Stimulated activated CD8-positive, alpha-beta memory T cell treated with anti-CD3 and anti-CD28 coated beads, Interleukin-4, amount 100 ng/mL, for 24 hours (primary cell): ENCODE results near the gene FOXJ1.

Experiments used
- DNase-seq: peaks from one replicate; pipeline ENCODE4 v3.0.0-alpha.2; 2020; ENCODE audit warnings: low read depth

The FOXJ1 gene

DNA sequence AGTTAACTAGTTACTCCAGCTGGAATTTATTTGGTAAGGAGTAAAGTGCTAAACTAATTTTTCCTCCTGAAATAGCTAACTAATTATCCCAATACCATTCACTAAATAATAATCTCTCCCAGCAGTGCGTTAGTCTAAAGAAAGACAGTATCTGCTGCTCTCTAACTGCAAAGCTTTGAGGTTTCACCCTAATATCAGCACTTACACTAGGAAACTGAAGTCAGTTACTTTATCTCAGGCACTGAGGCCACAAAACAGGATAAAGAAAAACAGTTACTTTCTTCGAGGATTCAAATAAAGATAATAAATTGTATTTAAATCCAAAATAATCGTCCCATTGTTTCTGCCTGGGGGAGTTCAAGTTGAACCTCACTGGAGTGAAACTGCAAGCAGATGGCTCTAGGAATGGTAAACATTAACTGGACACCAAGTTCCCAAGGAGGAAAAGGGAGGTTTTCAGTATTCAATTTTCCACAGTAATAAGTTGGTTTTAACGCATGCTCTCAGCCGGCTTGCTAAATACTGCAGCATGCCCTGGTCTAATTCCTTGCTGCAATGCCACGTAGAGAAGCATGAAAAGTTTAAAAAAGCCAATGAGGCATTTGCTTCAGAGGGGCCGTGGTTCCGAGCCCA, 20.0 kb upstream of the FOXJ1 start:
- no peak for DNase-seq

DNA sequence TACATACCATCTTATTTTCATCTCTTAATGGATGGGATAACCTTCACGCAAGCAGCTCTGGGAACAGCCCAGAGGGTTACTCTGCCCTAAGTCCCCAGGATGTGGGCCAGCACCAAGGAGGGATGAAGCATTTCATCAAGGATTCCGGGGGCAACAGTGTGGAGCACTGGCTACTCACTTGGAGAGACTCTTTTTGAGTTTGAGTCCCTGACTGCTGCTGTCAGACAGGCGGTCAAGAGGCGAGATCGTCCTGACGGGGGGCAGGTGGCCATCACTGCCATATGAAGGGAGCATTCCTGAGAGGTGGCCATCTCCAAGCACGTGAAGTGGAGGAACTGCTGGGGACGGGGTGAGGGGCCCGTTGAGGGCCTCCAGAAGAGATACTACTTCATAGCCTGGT, 18.1 kb upstream of the FOXJ1 start:
- DNase-seq, result no peak

DNA sequence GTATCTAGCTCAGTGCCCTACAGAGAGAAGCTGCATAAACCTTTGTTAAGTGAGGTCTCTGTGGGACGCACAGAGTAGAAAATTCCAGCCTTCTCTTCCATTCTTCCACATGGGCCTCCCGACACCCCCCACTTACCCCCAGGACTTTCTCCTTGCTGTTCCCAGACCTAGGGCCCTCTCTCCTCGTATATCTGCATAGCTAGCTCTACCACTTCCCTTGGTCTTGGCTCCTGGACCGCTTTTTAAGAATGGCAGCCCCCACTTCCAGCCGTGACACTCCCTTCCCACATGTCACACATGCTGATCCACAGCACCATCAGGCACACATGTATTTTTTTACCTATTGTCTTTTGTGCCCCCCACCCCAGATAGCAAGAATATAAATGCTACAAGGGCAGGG, 16.7 kb upstream of the FOXJ1 start:
- DNase-seq, result no peak

DNA sequence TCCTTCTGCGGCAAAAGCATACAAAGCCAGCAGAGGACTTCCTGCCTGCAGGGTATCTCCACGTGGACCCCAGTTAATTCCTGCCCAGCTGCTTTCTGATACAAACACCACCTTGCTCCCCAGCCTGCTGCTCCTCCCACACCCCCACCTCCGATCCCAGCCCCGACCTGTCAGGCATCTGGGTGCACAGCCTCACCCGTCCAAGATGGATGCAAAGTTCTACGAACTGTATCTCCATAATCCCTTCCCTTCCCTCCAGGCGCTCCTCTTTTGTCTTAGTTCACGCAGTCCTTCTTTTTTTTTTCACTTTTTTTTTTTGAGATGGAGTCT, 15.6 kb upstream of the FOXJ1 start:
- no peak for DNase-seq

DNA sequence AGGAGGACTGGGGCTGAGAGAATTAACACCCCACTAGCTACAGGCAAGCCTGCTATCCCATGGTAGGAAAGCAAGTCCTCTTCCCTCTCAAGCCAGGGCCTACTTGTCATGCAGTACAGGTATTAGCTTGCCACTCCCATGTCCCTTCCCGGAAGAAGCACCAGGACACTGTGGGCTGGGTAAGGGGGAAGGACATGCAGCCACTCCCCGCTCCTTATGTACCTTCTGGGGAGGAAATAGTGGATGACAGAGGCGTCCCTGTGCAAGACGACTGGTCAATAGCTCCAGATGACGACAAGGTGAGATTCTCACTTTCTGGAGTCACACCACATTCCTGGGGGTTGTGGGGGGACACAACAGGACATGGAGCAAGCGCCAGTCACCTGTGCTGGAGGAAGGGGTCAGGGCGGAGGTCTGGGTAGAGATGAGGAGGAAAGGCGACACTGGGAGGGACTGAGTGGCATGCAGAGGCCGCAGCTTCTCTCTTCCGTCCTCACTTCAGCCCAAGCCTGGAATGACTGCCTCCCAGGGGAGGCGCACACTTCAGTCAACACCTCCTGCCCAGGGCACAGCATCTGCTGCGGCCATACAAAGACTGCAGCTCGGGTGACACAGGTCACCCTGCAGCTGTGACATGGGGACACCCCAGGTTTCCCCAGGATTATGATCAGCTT, 15.1 kb upstream of the FOXJ1 start:
- no peak for DNase-seq

DNA sequence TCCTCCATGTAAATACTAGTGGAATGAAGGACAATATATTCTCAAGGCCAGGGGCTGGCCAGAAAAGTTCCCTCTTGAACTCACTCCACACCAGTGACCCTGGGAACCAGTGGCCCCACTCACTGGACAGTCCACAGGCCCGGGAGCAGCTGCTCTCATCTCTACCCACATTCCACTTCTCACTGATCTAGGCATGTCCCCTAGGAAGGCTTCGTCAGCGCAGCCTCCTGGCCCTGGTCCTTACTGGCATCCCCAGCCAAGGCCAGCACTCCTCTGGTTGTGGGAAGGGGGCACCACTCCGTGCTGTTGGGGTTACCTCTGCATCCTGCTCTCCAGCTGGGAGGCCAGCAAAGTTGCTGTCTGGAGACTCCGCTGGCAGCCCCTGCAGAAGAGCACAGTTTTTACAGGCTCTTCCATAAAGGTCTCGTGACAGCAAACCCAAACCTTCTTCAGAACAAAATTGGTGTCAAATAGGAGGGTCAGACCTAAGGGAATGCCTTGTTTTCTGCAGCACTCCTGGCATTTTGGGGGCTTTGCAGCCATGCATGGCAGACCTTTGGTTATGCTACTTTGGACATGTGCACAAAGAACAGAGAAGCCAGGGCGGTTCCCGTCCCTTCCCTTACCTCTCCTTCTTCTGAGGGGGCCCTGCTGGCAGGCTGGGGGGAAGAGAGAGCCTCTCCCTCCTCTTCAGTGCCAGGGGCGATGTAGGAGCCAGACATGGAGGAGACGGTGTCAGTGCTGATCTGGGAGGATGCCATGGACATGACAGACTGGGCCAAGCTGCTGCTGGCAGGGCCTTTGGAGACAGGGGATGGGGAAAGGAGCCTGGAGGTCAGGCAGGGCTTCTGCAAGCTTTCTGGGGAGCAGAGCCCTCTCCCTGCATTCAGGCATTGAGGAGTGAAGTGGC, 14.1 kb upstream of the FOXJ1 start:
- no peak for DNase-seq

DNA sequence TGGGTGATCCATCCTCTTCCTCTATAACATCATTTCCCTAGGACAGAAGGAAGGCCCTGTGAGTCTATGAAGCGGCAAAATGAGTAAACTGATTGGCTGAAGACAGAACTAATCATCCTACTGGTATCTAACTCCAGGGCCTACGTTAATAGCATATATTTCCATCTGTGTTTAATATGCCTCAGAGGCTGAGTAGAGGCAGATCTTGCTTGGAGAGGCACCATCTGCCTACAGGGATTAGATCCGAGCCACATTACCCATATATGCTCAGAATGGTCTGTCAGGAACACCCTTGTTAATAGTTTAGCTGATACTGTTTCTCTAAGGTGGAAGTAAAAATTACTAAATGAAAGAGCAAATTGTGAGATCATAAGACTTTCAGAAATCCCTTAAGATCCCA, 13.2 kb upstream of the FOXJ1 start:
- DNase-seq, result no peak

DNA sequence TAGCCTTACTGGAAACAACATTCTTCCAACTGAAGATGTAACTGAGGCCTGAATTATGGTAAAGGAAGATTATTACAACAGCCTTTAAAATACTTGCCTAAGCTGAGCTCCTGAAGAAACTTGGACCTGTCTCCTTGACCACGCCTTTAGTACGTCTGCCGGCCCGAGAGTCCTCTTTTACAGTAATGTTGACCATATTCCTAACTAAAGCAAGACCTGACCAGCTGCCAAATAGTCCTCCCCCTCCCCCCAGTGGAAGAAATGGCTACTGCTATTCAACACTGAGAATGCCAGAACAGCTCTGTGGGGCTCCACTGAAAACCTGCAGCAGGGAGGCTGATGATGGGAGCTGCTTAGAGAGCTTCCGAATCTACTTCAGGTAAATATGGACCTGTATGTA, 12.6 kb upstream of the FOXJ1 start:
- DNase-seq, result no peak

DNA sequence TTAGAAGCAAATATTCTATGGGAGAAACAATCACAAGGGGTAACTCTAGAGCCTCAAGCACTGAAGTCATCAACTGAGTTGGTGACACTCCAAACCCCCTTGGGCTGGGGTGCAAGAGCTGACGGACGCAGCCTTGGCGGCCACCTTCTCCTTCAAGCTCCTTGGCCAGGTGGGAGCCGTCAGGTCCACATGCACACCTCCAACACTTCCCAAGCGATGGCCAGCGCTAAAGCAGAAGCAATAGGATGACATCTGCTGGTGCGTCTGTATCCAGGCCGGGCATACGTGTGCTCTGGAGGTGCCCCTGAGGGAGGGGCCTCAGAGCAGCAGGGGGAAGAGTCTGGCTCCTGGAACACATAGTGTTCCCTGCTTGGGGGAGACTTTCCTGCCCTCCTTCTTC, 12.2 kb upstream of the FOXJ1 start:
- DNase-seq, result no peak

DNA sequence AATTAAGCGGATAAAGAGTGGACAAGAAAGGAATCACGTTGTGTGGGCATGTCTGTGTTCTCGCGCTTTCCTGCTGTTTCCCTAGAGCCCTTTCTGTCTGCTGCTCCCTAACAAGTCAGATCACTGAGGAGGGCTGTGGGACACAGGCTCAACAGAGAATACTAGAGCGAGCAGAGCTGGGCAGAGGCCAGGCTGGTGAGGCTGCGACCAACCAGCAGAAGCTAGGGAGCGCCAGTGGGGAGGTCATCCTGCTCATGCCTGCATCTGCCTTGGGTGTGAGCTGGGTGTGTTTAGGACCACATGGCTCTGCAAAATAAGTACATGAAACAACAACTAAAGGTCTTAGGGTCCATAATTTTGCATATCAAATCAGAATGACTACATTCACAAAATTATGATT, 11.5 kb upstream of the FOXJ1 start:
- no peak for DNase-seq

DNA sequence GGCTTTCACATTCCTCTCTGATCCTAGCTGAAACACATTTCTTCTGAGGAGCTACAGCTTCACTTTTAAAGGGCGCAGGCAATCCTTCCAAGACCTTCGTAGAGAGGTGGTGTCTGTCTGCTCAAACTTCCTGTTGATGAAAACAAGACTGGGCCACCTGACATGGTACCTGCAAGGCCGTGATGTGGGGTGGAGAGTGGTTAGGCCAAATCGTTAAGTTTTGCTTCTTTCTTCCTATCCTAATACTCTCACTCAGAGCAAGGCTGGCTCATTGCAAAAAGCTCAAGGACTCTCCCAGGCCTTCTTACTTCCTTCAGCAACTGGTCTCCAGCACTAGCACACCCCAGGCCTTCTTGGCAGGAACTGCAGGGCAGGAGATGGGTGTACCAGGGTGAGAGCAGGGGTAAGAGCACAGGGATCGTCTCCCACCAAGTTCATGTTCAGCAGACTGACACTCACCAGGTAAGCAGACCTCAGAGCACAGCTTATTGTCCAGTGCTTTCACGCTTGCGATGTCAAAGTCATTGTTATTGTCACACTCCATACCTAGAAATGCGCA, 10.9 kb upstream of the FOXJ1 start:
- DNase-seq, result no peak

DNA sequence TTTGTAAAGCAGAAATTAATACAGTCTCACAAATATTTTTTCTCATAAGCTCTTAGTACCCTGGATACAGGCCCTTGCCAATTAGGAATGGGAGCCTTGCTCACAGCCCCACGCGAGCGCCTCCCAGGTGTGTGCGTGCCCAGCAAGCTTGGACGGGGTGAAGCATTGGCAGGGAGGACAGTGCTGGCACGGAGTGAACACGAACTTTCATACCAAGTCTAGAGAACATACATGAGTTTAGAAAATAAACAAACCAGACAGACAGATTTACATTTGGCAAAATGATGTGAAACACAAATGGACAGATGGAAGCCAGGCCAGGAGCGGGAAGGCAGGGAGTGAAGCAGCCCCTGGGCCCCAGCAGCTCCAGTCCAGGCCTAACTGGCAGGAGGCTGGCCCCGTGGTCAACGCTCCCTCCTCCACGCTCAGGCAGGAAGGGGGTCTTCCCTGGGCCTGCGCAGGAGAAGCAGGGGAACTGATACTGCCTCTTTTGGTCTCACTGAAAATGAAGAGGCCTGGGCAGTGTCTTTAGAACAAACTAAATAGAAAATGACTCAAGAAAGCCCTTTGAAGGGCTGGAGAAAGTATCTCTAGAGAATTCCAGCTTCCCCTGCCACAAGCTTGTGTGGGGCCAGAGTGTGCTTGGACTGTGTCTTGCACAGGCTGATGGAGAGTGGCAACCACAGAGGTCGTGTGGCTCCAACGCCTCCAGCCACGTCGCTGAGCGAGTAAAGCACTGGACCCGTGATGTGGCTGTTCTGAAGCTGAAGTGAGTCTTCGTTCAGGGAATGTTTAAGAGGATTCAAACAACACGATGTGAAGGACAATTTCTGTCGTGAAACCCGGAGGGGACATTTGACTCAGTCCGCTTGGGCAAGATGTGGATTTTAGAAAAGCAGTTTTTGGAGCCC, 9.9 kb upstream of the FOXJ1 start:
- DNase-seq, result no peak

DNA sequence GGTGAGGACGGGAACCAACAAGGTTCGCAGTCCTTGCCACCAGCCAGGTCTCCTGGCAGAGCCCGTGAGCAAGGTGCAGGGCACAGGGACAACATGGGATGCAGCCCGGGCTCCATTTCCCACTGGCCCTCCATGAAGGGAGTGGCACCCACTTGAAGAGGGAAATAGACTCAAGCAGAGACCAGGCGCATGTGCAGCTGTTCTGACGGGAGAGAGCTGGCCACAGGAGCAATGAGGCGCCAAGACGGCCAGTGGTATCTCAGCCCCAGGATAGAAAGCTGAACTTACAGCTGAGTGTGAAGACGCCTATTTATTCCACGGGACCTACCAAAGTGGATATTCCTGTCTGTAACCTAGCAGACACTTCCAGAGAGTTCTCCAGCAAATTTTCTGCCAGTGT, 8.2 kb upstream of the FOXJ1 start:
- DNase-seq, result no peak

DNA sequence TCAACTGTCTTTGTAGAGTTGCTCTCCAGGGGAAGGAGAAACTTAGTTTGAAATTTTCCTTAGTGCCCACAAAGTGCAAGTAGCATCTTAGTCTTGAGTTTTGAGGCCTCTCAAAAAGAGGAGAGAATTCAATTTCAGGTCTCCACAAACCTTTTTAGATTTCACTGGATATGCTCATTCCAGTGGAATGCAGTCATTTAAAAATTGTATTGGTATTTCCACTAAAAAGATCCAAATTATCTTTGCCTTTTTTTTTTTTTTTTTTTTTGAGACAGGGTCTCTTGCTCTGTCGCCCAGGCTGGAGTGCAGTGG, 6.9 kb upstream of the FOXJ1 start:
- no peak for DNase-seq

DNA sequence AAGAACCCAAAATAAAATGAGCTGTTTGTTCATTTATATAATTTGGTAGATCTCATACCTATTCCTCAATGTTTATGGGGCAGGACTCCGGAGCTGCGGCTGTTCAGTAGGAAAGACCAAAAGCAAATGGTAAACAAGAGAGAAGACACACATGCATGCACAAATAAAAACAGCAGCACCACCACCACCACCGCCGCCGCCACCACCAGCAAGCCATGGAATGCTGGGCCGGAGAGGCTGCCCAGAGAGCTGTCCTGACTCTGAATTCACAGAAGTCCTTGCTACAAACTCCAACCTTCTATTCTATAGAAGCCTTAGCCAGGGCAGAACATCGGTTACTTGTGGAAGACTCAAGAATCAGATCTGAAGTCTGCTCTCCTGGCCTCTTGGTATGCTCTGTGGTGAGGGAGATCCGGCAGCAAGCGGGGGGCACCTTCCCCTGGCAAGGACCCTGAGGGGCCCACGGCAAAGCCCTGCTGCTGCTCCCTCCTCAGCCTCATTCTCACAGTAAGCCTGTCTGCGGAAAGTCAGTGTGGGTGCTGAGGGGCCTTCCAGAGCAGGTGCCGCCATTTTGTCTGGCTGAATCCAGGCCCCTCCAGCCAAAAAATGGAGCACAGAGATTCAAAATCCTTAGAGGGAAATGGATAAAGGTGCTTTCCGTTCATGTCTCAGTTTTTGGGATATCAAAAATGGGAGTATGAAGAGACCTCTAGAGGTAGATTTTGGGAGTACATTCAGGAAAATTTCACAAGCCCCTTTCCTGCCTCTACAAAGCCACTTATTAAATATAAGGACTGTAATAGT, 6.4 kb upstream of the FOXJ1 start:
- no peak for DNase-seq

DNA sequence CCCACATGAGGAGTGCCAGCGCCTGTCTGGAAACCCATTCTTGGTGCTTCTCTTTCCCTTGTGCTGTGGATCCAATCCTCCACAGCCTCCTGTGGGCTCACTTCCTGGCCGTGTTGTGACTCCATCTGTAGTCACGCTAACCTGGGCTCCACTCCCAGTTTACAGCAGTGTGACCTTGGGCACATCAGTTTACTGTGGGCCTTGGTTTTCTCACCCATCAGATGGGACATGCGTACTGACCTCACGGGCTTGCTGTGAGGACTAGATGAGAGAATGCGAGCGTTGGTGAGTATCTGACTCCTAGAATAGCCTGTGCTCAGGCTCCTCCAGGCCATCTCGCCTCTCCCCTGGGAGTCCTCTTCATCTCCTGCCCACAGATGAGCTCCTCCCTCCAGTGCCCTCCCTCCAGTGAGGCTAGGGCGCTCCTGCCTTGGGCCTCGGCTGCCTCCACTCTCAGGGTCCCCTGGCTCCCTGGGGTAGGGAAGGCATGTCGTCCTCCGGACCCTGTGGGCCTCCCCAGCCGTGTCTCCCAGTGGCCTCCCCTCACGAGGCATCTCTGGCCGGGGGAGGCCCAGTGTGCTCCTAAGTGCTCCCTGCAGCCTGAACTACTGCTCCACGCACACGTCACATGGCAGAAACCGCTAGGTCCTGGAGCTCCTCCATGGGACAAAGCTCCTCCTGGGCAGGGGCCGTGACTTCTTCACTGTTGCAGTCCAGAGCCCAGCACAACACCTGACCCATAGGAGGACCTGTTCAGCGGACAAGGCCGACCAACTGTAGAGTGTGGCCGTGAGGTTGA, 5.2 kb upstream of the FOXJ1 start:
- no peak for DNase-seq

DNA sequence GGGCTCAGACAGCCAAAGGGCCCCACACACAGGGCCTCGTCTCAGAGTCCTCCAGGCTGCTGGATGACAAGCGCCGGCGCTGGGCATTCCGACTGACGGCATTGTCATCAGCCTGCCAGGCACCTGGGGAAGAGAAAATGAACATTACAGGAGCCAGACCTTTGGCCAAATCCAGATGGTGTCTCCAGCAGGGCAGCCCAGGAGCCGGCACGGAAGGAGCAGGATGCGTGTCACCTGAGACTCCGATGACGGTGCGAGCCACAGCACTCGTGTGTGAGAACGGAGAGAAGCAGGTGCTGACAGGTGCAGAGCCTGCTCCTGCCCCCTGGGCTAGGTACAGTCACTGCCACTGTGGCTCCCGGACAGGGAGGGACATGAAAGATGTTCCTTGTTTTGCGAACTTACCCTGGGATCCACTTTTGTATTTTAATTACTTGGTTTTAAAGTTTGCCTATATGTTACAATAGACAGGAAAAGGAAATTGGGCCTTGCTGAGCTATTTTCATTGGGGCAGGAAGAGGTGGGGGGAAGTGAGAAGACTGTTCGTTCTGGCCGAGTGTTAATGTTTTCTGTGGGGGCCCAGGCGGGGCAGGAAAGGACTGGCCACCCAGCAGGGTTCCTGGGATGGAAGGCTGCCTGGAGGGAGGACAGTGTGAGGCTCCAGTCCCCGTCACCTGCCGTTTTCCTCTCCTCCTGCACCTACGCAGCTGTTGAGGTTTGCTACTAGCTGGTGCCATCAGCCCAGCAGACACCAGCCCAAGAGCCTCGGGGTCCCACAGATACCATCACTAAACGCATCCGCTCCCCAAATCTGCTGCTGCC, 4.4 kb upstream of the FOXJ1 start:
- no peak for DNase-seq

DNA sequence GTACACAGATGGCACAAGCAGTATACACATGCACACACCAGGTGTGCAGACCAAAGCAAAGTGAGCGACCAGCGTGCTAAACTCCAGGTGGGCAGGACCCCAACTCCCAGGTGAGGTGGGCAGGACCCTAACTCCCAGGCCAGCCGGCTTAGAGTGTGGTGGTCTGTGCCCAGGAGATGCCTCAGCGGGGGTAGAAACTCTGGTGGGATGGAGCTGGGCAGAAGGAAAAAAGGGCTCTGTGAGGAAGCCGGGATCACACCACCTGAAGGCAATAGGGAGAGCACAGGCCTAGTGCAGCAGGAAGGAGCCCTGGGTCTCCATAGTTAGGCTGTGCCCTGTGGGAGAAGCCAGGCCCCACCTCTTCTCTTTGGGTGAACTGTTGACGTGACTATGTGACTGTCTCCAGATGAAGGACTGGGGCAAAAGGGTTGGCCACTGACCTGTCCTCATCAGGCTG, 1.6 kb upstream of the FOXJ1 start:
- DNase-seq, result no peak

DNA sequence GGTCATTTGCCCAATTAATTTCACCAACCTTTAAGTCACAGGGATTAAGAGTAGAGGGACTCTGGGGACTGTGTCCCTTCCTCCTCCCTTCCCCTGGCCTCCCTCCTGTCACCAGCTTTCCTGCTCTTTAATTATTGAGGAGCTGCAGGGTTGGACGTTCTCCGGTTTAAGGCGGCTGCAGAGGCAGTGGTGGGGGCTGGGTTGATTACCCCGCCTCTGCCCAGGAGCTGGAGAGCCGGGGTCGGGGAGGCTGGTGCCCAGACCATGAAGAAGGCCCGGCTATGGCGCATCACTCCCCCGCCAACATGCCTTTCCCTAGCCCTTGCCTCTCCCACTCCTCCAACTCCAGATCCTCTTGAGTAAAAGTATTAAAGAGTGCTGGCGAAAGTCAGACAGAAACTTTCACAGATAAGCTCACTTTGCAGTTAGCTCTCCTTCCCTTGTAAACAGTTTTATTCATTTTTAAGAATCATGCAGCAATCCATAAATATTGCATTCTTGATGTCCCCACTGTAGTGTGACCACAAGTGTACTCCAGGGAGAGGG, 1.1 kb upstream of the FOXJ1 start:
- DNase-seq, result no peak
